Hepatic stellate cell (primary cell): Measurements from ENCODE around the gene TRMT1L.
"Not testable (repeated sequence)": the region's sequence is repeated elsewhere in the genome, so short reads cannot be mapped to it uniquely, and the experiment has no call there.

Experiments used
- DNase-seq: peaks from one replicate; pipeline ENCODE4 v3.0.0; 2011; ENCODE audit warnings: low spot score

The TRMT1L gene

GRCh38 chr1:185156854-185157598 is at the start of gene TRMT1L, which contains the start of gene SWT1:
Gene TRMT1L, minus strand, starts transcription at chr1:185156953. Its CDS starts 241 bp downstream, at chr1:185156712.
Gene SWT1, plus strand, starts transcription at chr1:185157167. Its CDS starts 3,675 bp downstream, at chr1:185160842.
- peak; percentile 88 for DNase-seq

- DNase-seq: no peak
Observed at GRCh38 chr1:185200889-185201288, 44.1 kb upstream of the TRMT1L start.

- not testable (repeated sequence) for DNase-seq
Observed at GRCh38 chr1:185198712-185199111, 42.0 kb upstream of the TRMT1L start.

- no peak for DNase-seq
Observed at GRCh38 chr1:185193756-185194155, 37.0 kb upstream of the TRMT1L start.

- peak; percentile 28 for DNase-seq
Observed at GRCh38 chr1:185170291-185170848, 13.6 kb upstream of the TRMT1L start.

- no peak for DNase-seq
Observed at GRCh38 chr1:185166106-185166505, 9.4 kb upstream of the TRMT1L start.

- DNase-seq: no peak
Observed at GRCh38 chr1:185162491-185162890, 5.7 kb upstream of the TRMT1L start.

GRCh38 chr1:185159966-185160365 is 3.2 kb upstream of the TRMT1L start:
- DNase-seq: no peak

- DNase-seq: no peak
Observed at GRCh38 chr1:185158800-185159199, 2.0 kb upstream of the TRMT1L start.

GRCh38 chr1:185157599-185158412 is 1.1 kb upstream of the TRMT1L start:
- no peak for DNase-seq

- no peak for DNase-seq
Observed at GRCh38 chr1:185156288-185156853, 382 bp downstream of the TRMT1L start.

GRCh38 chr1:185155600-185156287 is 1.0 kb downstream of the TRMT1L start:
- peak; percentile 17 for DNase-seq

GRCh38 chr1:185154912-185155513 is 1.7 kb downstream of the TRMT1L start:
- DNase-seq: no peak

GRCh38 chr1:185152187-185152767 is 4.5 kb downstream of the TRMT1L start:
- DNase-seq: no peak

GRCh38 chr1:185151215-185151614 is 5.5 kb downstream of the TRMT1L start:
- no peak for DNase-seq

GRCh38 chr1:185144233-185144632 is 12.5 kb downstream of the TRMT1L start:
- DNase-seq: peak; percentile 3

GRCh38 chr1:185139246-185139645 is 17.5 kb downstream of the TRMT1L start:
- DNase-seq: no peak

GRCh38 chr1:185137896-185138545 is 18.7 kb downstream of the TRMT1L start:
- no peak for DNase-seq

- no peak for DNase-seq
Observed at GRCh38 chr1:185132534-185132933, 24.2 kb downstream of the TRMT1L start.

GRCh38 chr1:185129708-185130107 is 27.0 kb downstream of the TRMT1L start:
- no peak for DNase-seq

GRCh38 chr1:185112356-185112755 is 44.4 kb downstream of the TRMT1L start:
- no peak for DNase-seq
